ENCODE data around the gene CRPPA. TPM values are rescaled to one million over a fixed set of nuclear protein-coding genes. Genes with fewer than 3 reads are reported as not detected.
A peak's percentile ranks its signal among the peaks of the same experiment; 100 is the strongest.

CRPPA gene
- total RNA-seq, 1 donor = 3.2 TPM

GRCh38 chr7:16403475-16403874 is 17.9 kb downstream of the CRPPA start:
- no peak overlapping the region for H3K4me3 ChIP-seq (ENCODE audit: low read depth, low read length)
- DNase-seq (ENCODE audit: low read depth) = no peak
- TF ChIP-seq, protein P1, sequence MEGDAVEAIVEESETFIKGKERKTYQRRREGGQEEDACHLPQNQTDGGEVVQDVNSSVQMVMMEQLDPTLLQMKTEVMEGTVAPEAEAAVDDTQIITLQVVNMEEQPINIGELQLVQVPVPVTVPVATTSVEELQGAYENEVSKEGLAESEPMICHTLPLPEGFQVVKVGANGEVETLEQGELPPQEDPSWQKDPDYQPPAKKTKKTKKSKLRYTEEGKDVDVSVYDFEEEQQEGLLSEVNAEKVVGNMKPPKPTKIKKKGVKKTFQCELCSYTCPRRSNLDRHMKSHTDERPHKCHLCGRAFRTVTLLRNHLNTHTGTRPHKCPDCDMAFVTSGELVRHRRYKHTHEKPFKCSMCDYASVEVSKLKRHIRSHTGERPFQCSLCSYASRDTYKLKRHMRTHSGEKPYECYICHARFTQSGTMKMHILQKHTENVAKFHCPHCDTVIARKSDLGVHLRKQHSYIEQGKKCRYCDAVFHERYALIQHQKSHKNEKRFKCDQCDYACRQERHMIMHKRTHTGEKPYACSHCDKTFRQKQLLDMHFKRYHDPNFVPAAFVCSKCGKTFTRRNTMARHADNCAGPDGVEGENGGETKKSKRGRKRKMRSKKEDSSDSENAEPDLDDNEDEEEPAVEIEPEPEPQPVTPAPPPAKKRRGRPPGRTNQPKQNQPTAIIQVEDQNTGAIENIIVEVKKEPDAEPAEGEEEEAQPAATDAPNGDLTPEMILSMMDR (IDR thresholded peaks at IDR 0.05; ENCODE audit: insufficient read depth, low read length) = no peak

- no peak for DNase-seq (ENCODE audit: low read depth)
- TF ChIP-seq, protein P1 (IDR thresholded peaks at IDR 0.05; ENCODE audit: insufficient read depth, low read length) = no peak
- no peak overlapping the region for H3K4me3 ChIP-seq (ENCODE audit: low read depth, low read length)
These were observed 18.4 kb downstream of the CRPPA start for GRCh38 chr7:16402940-16403339.

DNA sequence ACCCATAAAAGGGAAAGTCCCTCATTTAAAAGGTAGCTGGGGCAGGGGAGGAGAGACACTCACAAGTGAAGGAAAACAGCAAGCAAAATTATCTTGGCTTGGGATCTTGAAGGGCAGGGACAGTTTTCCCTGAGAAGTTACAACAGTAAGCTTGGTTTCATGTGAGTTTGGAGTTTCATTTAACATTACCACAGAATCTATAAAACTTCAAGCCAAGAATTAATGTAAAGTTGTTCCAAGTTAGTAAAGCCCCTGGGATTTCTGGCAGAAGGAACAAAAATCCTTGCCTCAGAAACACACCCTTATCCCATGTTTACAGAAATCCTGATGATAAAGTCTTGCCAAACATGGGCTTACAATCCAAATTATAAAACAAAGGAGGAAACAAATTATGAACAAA is 19.2 kb downstream of the CRPPA start:
- DNase-seq (ENCODE audit: low read depth) = peak; percentile 82
- TF ChIP-seq, protein P1 (IDR thresholded peaks at IDR 0.05; ENCODE audit: insufficient read depth, low read length) = no peak
- no peak overlapping the region for H3K4me3 ChIP-seq (ENCODE audit: low read depth, low read length)

GRCh38 chr7:16400893-16401275 is 20.5 kb downstream of the CRPPA start:
- DNase-seq (ENCODE audit: low read depth) = no peak
- H3K4me3 ChIP-seq (ENCODE audit: low read depth, low read length) = no peak overlapping the region
- TF ChIP-seq, protein P1 (IDR thresholded peaks at IDR 0.05; ENCODE audit: insufficient read depth, low read length) = no peak

GRCh38 chr7:16399916-16400892 is 21.1 kb downstream of the CRPPA start:
- no peak overlapping the region for H3K4me3 ChIP-seq (ENCODE audit: low read depth, low read length)
- DNase-seq (ENCODE audit: low read depth) = peak; percentile 42
- TF ChIP-seq, protein P1 (IDR thresholded peaks at IDR 0.05; ENCODE audit: insufficient read depth, low read length) = no peak

GRCh38 chr7:16399265-16399831 is 22.0 kb downstream of the CRPPA start:
- DNase-seq (ENCODE audit: low read depth) = peak; percentile 63
- no peak overlapping the region for H3K4me3 ChIP-seq (ENCODE audit: low read depth, low read length)

More at GRCh38 chr7:16399265-16399831, 22.0 kb downstream of the CRPPA start:
- TF ChIP-seq, protein P1 (IDR thresholded peaks at IDR 0.05; ENCODE audit: insufficient read depth, low read length) = no peak

Measured in fibroblast of the aortic adventitia (primary cell).